ENCODE results near the gene MID1IP1.

GRCh38 chrX:38847903-38848230, 46.6 kb downstream of the MID1IP1 start:
- TF ChIP-seq CTCF (IDR thresholded peaks at IDR 0.05; ENCODE audit: low read length) (no peak), EZH2 (IDR thresholded peaks at IDR 0.05; ENCODE audit: borderline replicate concordance, low read length) (no peak)
